ENCODE data around the gene ADRA2C.

DNA sequence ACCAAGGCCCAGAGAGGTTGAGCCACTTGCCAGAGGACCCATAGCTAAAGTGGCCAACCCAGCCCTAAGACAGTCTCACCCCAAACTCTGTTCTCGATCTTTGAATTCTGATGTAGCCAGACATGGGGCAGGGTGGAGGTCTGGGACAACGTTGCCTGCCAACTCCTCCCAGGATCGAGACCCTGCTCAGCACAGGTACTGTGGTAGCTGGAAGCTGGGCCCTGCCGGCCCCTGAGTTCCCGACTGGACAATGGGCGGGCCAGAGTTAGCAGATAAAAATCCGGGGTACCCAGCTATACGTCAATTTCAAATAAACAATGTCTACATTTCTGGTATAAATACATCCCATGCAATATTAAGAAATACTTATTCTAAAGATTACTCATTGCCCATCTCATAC, 35.3 kb downstream of the ADRA2C start:
- TF ChIP-seq BRF1 (IDR thresholded peaks at IDR 0.05; ENCODE audit: borderline replicate concordance, extremely low read depth, insufficient read length) (no peak), POLR2A (conservative IDR thresholded peaks at IDR 0.05) (no peak), BACH1 (tag; IDR thresholded peaks at IDR 0.05) (no peak), SMAD2 (IDR thresholded peaks at IDR 0.05; ENCODE audit: low read depth, low read length) (no peak), ZNF431 (CRISPR knock-in tag; IDR thresholded peaks at IDR 0.05) (no peak), MXI1 (IDR thresholded peaks at IDR 0.05; ENCODE audit: low read depth, low read length) (no peak), NR3C1 (CRISPR knock-in tag; IDR thresholded peaks at IDR 0.05) (no peak), ZNF707 (CRISPR knock-in tag; conservative IDR thresholded peaks at IDR 0.05) (no peak)
- TF ChIP-seq, protein P1, sequence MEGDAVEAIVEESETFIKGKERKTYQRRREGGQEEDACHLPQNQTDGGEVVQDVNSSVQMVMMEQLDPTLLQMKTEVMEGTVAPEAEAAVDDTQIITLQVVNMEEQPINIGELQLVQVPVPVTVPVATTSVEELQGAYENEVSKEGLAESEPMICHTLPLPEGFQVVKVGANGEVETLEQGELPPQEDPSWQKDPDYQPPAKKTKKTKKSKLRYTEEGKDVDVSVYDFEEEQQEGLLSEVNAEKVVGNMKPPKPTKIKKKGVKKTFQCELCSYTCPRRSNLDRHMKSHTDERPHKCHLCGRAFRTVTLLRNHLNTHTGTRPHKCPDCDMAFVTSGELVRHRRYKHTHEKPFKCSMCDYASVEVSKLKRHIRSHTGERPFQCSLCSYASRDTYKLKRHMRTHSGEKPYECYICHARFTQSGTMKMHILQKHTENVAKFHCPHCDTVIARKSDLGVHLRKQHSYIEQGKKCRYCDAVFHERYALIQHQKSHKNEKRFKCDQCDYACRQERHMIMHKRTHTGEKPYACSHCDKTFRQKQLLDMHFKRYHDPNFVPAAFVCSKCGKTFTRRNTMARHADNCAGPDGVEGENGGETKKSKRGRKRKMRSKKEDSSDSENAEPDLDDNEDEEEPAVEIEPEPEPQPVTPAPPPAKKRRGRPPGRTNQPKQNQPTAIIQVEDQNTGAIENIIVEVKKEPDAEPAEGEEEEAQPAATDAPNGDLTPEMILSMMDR (IDR thresholded peaks at IDR 0.05 in 2 of 3, conservative IDR thresholded peaks at IDR 0.05 in 1 of 3; ENCODE audit: insufficient read depth in 2 of 3, low read depth in 1 of 3, low read length in 3 of 3) = no peak
- TF ChIP-seq, protein P2, sequence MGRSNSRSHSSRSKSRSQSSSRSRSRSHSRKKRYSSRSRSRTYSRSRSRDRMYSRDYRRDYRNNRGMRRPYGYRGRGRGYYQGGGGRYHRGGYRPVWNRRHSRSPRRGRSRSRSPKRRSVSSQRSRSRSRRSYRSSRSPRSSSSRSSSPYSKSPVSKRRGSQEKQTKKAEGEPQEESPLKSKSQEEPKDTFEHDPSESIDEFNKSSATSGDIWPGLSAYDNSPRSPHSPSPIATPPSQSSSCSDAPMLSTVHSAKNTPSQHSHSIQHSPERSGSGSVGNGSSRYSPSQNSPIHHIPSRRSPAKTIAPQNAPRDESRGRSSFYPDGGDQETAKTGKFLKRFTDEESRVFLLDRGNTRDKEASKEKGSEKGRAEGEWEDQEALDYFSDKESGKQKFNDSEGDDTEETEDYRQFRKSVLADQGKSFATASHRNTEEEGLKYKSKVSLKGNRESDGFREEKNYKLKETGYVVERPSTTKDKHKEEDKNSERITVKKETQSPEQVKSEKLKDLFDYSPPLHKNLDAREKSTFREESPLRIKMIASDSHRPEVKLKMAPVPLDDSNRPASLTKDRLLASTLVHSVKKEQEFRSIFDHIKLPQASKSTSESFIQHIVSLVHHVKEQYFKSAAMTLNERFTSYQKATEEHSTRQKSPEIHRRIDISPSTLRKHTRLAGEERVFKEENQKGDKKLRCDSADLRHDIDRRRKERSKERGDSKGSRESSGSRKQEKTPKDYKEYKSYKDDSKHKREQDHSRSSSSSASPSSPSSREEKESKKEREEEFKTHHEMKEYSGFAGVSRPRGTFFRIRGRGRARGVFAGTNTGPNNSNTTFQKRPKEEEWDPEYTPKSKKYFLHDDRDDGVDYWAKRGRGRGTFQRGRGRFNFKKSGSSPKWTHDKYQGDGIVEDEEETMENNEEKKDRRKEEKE (IDR thresholded peaks at IDR 0.05; ENCODE audit: borderline replicate concordance in 1 of 2, control insufficient read depth in 1 of 2, low read depth in 2 of 2, low read length in 1 of 2) = no peak
- TF ChIP-seq, protein P3, sequence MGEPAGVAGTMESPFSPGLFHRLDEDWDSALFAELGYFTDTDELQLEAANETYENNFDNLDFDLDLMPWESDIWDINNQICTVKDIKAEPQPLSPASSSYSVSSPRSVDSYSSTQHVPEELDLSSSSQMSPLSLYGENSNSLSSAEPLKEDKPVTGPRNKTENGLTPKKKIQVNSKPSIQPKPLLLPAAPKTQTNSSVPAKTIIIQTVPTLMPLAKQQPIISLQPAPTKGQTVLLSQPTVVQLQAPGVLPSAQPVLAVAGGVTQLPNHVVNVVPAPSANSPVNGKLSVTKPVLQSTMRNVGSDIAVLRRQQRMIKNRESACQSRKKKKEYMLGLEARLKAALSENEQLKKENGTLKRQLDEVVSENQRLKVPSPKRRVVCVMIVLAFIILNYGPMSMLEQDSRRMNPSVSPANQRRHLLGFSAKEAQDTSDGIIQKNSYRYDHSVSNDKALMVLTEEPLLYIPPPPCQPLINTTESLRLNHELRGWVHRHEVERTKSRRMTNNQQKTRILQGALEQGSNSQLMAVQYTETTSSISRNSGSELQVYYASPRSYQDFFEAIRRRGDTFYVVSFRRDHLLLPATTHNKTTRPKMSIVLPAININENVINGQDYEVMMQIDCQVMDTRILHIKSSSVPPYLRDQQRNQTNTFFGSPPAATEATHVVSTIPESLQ (CRISPR knock-in tag; IDR thresholded peaks at IDR 0.05) = no peak

Measured in K562 (cell line).